NK-92 (cell line): ENCODE measurements around the gene TSPAN17.

Experiments used
- DNase-seq: peaks from one replicate; lab custom pipeline; 2025; ENCODE audit not compliant: unreplicated experiment; lab: John Stamatoyannopoulos, UW

The TSPAN17 gene

DNA sequence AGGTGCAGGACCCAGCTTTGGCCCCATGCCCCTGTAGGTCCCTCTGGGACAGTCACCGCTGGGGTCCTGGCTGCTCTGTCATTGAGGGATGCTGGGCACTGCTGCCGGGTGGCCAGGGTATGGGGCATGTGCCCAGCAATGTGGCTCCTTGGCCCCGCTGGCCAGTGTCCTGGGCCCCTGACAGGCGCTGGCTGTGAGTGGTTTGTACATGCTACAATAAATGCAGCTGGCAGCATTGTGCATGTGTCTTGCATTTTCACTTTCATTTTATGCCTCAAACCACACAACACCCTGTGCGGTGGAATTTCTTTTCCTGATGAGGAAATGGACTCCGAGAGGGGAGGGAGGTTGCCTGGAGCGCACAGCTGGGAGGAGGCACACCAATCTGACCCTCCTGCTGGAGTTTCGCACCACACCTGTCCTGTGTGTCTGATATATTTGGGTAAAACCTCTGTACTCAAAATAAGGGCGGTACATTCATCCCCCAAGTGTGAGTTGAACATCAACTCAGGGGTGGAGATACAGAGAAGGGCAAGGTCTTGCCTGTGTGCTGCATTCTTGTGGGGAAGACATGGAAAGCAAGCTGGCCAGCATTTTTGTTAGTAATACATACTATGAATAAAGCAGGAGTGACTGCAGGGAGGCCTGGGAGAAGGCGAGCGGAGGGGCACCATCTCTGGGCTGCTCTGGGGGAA, 11.7 kb downstream of the TSPAN17 start:
- no peak for DNase-seq

DNA sequence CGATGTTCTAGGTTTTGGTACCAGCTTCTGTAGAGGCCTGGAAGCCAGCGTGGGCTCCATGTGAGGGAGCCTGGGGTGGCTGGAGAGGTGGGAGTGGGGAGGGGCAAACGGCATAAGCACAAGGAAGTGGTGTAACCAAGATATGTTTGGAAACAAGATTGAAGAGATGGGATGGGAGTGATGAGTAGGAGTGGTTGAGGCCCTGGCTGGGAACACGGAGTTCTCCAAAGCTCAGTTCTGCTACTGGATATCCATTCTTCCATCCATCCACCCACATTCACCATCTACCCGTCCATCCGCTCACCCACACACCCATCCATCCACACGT, 12.2 kb downstream of the TSPAN17 start:
- DNase-seq, result no peak

DNA sequence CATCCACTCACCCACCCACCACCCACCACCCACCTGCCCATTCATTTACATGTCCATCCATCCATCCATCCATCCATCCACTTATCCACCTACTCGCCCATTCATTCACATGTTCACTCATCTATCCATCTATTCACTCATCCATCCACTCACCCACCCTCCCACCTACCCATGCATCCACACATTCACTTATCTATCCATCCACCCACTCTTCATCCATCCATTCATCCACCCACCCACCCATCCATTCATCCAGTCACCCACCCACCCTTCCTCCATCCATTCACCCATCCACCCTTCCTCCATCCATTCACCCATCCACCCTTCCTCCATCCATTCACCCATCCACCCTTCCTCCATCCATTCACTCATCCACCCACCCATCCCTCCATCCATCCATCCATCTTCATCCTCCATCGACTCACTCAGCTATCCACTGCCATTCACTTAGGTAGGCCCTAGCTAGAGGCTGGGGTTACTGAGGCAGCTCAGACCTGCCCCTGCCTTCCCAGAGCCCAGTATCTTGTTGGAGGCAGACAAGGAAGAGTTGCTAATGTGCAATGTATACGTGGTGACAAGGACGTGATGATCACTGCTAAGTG, 12.7 kb downstream of the TSPAN17 start:
- no peak for DNase-seq

DNA sequence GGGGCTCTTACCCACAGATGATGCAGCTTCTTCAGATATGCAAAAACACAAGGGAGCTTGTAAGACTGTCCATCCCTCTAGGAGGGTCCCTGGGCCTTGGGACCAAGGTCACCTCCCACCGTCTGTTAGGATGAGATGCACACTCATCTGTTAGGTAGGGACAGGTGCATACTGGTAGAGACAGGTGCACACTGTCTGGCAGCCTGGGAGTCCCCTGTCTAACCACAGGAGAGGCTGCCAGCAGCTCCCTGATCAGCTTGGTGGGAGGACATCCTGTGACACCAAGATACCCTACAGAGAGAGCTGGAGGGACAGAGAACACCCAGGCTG, 13.2 kb downstream of the TSPAN17 start:
- no peak for DNase-seq

DNA sequence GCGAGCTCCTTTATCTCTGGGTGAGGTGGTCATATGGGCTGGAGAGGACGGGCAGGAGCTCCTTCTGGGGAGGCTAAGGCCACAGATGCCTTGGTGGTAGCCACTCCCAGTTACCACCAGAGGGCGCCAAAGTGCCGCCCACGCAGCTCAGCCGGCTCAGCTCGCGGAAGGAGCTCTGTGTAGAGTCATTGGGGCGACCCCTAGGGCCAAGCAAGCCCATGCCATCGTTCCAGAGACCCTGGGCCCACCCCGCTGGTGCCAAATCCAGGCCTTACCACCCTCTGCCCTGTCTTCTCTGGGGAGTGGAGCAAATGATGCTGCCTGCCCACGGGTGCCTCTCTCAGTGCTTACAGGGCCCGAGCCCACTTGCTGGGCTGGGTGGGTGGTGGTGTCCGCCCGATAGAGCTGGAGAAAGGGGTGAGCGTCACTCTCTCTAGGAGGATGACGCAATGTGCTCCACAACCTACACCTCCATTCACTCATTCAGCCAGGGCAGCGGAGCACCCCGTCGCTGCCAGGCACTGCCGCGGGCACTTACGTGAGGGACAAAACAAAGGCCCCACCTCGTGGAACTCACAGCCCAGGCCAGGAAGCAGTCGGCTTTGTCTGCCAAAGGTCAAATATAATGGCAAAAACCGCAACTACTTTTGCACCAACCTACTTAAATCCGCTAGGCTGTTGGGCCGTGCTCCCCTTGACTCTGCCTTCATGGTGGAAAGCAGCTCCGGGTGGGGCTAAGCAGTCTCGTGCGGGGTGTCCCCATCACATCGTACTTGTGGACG, 13.8 kb downstream of the TSPAN17 start:
- DNase-seq, result no peak

DNA sequence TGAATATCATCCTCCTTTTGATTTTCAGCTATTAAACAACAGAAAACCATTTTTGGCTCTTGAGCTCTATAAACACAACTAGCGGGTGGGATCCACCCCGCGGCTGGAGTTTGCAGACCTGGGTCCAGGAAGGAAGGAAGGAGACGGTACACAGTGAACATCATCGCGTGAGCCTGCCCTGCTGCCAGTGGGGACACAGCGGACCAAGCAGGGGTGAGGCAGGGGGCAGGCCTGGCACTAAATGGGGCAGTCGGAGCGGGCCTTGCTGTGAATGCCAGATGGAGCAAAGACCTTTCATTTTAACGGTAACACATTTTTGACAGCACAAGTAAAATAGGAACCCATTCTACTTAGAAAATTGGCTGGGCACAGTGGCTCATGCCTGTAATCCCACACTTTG, 14.4 kb downstream of the TSPAN17 start:
- DNase-seq, result no peak

DNA sequence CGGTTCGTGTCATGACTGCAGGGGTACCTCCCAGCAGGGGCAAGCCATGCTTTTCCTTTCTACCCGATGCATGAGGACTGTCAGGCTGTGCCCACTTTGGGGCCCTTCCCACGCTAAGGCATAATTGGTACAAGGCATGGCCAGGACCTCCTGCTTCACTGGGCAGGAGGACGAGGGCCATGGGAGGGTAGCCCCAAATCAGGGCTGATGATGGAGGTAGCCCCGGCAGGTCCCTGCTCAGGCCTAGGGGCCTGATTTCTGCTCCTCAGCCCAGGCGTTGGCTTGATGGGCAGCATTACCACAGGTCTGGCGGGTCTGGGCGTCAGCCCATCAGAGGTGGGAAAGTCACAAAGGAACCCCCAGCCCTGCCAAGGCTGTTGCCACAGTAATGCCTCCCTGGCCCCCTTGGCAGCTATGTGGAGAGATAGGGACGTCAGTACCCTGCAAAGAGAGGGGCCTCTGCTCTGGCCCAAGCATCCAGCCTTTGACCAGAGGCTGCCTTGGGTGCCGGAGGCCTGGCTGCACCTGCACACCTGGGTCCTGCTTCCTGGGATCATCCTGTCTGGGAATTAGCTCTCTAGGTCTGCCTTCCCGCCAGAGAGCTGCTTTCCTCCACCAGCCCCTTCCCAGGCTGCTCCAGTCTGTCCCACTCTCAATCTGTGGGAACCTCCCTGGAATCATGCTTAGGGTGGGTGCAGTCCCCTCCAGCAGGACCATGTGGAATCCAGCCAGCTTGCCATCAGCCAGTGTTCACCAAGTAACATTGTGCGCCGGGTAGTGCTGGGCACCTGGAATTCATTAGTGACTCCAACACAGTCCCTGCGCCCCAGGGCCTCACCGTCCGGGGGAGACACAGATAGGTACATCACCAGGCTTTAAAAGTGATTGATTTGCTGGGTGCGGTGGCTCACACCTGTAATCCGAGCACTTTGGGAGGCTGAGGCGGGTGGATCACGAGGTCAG, 15.4 kb downstream of the TSPAN17 start:
- DNase-seq, result no peak

DNA sequence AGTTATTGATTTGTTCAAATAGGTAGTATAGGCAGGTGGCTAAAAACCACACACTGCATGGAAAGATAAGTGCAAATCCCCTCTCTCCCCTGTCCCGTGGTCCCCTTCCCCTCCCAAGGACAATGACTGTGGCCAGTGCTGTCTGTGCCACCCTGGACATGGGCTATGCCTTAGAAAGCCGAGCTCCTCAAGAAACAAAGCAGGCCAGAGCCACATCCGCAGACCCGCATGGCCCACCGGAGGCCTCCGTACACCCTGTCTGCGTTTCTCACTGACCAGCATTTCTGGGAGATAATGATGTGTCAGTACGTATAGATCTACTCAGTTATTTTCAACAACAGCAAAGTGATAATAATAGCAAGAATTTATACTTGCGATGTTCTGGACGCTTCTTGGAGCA, 16.3 kb downstream of the TSPAN17 start:
- no peak for DNase-seq

DNA sequence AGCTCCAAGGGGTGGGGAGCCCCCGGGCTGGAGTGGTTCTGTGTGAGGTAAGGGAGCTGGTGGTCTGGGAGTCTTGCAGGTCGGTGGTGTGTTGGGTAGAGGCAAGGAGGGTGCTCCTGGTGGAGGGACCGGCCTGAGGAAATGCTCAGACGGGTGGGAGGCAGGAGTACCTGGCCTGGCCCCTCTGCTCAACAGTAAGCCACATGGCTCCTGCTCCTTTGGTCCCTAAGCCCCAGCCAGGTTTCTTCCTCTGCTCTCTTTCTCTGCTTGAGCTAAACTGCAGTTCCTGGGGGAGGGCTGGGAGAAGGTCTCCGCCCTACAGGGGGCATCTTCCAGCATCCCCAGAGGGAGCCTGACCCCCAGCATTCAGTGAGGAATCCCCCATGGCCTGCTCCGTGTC, 17.2 kb downstream of the TSPAN17 start:
- DNase-seq, result no peak

DNA sequence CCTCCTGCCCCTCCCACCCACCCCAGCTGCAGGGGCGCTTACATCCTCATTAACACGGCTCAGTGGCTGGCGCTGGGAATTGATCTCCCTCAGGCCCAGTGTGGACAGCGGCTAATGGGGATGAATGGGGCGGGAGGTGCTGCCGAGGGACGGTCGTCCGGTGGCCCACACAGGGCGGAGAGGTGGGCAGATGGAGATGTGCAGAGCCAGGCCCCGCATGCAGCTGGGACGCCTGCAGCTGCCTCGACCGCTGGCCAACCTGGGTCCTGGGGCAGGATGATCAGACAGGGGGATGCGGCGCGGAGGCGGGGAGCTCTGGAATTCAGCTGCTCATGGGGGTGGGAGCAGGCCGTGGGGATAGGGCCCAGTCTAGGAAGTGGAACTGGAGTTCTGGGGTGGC, 17.6 kb downstream of the TSPAN17 start:
- no peak for DNase-seq

DNA sequence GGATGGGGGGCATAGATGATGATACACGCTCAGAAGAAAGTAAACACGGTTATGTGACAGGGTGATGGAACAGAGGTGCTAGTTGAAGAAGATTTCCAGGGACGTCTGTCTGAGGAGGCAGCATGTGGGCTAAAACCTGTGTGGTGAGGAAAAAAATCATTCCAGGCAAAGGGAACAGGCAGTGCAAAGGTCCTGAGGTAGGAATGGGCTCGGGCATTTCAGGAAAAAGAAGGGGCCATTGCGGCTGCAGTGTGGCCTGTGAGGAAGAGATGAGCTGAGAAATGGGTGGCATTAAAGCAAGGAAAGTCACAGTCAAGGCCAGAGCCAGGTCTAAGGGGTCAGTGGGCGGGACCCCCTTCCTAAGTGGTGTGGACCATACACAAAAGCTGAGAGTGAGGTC, 18.2 kb downstream of the TSPAN17 start:
- DNase-seq, result no peak

DNA sequence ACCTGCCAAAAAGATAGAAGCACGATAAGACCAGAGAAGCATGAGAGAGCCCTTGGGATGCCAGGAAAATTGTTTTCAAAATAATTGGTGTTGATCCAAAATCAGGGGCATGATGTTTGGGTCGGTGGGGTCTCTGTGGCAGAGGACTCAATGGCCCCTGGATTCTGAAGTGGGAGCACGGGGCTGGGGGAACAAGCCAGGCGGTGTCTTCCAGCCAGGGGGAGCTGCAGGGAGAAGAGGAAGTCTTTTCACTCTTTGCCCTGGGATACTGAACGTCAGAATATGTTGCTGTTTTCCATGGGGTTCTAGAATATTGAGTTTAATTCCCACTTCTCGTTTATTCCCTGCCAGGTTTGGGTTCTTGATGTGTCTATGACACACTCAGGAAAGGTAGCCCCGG, 20.4 kb downstream of the TSPAN17 start:
- DNase-seq, result no peak

DNA sequence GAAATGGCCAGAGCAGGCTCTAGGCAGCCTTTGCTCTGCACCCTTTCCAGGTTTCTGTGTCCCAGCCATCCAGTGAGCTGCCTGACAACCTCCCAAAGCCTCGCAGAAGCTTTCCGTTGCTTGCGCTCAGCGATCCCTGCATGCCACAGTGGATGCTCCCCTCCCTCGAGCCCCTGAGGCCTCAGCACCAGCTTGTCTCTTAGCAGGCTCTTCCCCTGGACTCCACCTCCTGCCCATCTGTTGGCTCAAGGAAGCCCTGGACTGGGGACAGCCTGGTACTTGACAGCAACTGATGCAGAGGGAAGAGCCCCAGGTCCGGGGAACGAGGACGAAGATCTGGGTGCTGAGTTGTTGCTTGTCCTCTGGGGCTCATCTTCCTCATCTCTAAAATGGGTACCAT, 23.2 kb downstream of the TSPAN17 start:
- no peak for DNase-seq

DNA sequence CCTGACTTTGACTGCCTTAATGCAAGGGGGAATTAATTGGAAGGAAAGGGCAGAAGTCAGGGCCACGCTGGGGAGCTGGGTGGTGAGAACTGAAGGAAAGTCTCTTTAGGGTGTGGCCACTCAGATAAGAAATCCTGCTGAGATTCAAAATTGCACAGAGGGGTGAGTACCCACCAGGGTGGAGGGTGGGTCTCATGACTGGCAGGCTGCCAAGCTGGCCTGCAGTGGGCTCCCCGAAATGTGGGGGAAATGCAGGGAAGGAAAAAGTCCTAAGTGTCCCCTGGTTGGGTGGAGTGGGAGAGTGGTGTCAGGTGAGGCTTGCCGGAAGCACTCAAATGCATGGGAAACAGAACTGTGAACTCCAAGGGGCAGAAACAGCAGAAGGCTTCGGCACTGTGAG, 24.1 kb downstream of the TSPAN17 start:
- DNase-seq, result no peak

DNA sequence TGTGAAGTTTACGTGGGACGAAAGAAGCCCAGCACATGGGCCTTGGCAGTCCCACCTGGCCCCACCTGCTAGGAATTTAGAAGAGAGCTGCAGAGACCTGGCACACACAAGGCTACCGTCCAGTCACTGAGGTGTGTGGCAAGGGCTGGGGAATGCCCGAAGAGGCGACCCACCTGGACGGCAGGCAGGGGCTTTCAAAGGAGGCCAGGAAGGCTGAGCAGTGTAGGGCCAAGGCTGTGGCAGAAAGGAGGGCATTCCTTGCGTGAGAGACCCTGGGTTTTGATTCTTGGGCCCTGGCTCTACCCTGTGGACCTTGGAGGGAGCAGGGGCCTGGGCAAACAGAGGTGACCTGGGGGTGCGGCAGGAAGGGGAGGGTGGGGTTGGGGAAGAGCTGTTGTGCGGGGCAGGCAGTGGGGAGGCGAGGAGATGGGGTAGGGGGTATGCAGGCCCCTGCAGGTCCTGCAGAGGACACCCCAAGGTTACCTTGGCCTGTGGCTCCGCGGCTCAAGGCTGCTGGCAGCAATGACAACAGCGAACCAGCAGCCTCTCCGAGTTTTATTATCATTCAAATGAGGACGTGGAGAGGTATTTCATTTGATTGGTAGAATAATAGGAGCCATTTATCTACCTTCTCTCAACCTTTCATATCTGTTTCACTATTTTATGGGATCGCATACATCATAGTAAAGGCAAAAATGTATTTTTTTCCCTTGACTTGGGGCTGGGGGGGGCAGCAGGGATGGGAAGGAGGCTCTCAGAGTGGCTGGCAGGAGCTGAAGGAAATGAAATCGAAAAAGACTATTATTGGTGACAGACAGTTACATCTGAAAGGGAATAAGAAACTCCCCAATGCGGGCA, 24.8 kb downstream of the TSPAN17 start:
- no peak for DNase-seq

DNA sequence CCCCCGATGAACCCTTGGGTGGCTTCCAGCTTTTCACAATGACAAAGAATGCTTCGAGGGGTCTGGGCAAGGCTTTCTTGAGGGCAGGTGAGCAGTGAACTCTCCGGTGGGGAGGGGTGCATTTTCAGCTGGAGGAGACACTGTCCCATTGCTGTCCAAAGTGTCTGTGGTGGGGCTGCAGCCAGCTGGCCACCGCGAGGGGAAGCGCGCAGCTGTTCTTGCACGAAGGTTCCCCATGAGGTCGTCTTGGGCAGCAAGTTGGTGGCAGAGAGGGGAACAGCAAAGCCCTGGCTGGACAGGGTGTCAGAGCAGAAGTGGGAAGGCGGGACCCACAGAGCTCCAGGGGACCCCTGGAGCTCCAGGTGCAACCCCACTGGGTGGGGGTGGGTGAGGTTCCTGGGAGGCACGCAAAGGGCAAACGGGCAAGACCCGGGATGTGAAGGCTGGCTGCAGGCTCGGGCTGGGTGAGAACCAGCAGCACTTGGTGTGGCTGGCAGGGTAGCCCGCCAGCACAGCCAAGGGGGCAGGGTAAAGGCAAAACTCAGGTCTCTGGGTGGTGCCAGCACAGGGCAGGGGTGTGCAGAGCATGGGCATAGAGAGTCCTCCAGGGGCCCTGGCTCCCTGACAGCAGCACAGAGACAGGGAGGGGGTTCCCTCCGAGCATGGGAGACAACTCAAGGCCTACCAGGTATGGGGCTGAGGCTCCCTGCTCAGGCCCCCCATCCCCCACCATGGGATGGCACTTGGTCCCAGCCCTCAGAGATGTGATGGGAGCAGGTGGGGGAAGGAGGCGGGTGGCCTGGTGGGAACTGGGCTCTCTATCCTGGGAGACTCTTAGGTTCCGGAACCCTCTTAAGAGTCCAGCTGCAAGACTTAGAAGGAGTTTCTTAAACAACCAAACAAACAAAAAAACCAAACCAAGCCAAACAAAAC, 26.6 kb downstream of the TSPAN17 start:
- DNase-seq, result no peak

DNA sequence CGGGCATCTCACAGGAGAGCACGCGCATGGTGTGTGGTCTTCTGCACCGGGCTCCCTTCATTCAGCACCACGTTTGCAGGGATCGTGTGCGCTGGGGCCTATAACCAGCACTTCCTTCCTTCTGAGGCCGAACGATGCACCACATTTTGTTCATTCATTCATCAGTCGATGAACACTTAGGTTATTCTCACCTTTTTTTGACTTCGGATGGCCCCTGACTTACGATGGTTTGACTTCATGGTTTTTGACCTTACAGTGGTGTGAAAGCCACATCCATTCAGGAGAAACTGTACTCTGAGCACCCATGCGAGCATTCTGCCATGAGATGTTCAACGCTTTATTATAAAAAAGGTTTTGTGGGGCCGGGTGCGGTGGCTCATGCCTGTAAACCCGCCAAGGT, 27.5 kb downstream of the TSPAN17 start:
- DNase-seq, result no peak

DNA sequence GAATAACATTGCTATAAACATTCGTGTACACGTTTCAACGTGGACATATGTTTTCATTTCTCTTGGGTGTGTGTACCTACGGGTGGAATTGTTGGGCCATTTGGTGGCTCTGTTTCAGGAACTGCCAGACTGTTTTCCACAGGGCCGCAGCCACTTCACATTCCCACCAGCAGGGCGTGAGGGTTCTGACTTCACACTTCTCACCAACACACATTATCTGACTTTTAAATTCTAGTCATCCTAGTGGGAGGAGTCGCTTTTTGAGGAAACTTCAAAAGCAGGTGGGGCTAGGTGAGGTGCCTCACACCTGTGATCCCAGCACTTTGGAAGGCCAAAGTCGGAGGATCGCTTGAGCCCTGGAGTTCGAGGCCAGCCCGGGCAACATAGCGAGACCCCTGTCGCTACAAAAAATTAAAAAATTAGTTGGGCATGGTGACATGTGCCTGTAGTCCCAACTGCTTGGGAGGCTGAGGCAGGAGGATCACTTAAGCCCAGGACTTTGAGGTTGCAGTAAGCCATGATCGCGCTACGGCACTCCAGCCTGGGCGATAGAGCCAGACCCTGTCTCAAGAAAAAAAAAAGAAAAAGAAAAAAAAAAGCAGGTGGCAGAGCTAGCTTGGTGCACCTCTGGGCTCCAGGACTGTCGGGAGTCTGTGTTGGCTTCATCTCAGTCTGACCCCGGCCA, 28.5 kb downstream of the TSPAN17 start:
- DNase-seq, result no peak

DNA sequence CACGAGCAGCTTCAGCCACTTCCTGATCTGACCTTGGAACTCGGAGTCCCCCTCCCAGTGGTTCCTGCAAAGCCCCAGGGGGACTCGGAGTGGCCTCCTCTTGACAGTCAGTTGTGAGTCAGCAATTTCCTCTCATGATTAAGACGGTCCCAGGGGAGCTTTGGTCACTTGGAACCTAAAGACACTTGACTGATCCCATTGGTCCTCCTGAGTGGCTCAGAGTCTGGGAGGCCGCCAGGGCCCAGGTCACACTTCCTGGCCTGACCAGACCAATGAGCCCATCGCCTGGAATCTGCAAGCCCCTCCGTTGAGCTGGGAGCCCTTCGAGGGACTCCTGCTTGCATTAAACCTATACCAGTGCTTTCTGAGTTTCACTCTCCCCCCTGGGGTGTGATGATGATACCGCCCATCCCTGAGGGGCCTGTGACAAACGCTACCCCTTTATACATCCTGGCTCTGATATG, 29.1 kb downstream of the TSPAN17 start:
- DNase-seq, result no peak
